ENCODE data around the gene CDC42BPB. TPM values are rescaled to one million over a fixed set of nuclear protein-coding genes. Genes with fewer than 3 reads are reported as not detected.

Gene CDC42BPB
- total RNA-seq, 1 experiment from 2014 or later: 96.9 TPM

GRCh38 chr14:102929241-102930137 lies 127.9 kb downstream of the CDC42BPB start:
- Mint-ChIP-seq H3K36me3 (peaks cover 6% of the 10 kb centered on the region), H3K4me3 (peak overlapping the region; percentile 48), H3K27ac (no peak overlapping the region), H3K27me3 (ENCODE audit: low read depth) (peaks cover 50% of the 10 kb centered on the region), H3K9me3 (no peaks in the 10 kb centered on the region), H3K4me1 (peaks cover 11% of the 10 kb centered on the region)
- TF ChIP-seq IRF2 (CRISPR knock-in tag; IDR thresholded peaks at IDR 0.05; ENCODE audit: borderline replicate concordance, low read depth): 0 out of 2 replicates have a peak, but pooled peaks have one; percentile 53
- peak; percentile 68; the same call in 1 of the 2 replicates for TF ChIP-seq E2F4 (CRISPR knock-in tag; IDR thresholded peaks at IDR 0.05; ENCODE audit: borderline replicate concordance, low read depth)
- TF ChIP-seq ZNF219 (CRISPR knock-in tag; IDR thresholded peaks at IDR 0.05; ENCODE audit: borderline replicate concordance): 0 out of 2 replicates have a peak, but pooled peaks have one; percentile 18
- no peak for TF ChIP-seq EMX1 (CRISPR knock-in tag; IDR thresholded peaks at IDR 0.05)
- no peak for TF ChIP-seq ZNF263 (CRISPR knock-in tag; IDR thresholded peaks at IDR 0.05; ENCODE audit: low read depth)
- 0 out of 2 replicates have a peak, but pooled peaks have one; percentile 46 for TF ChIP-seq NR3C1 (CRISPR knock-in tag; conservative IDR thresholded peaks at IDR 0.05; ENCODE audit: low read depth)
- ChIA-PET CTCF (no interaction called here), POLR2A (no interaction called here)
- ATAC-seq (peak; percentile 4), DNase-seq (ENCODE audit: low spot score) (no peak)

GRCh38 chr14:102928412-102929240 lies 128.7 kb downstream of the CDC42BPB start:
- ChIA-PET POLR2A (no interaction called here), CTCF (interaction anchor here (0.9 to 1.5 kb wide), 3 partner anchors 11 to 155 kb away, joined by 3 to 4 read pairs (median 3); no protein-coding TSS in a partner anchor)
- ATAC-seq (peak; percentile 64), DNase-seq (ENCODE audit: low spot score) (peak; percentile 88)
- H3K4me1 Mint-ChIP-seq: peaks cover 11% of the 10 kb centered on the region
- peaks cover 50% of the 10 kb centered on the region for H3K27me3 Mint-ChIP-seq (ENCODE audit: low read depth)
- peak overlapping the region; percentile 69 for H3K4me3 Mint-ChIP-seq
- no peaks in the 10 kb centered on the region for H3K9me3 Mint-ChIP-seq
- H3K27ac Mint-ChIP-seq: no peak overlapping the region
- H3K36me3 Mint-ChIP-seq: peaks cover 3% of the 10 kb centered on the region
- no peak for TF ChIP-seq NFYB (CRISPR knock-in tag; conservative IDR thresholded peaks at IDR 0.05; ENCODE audit: low read depth)
- peak; percentile 83 for TF ChIP-seq FOXK1 (CRISPR knock-in tag; IDR thresholded peaks at IDR 0.05)
- TF ChIP-seq ZBTB21 (CRISPR knock-in tag; IDR thresholded peaks at IDR 0.05; ENCODE audit: borderline replicate concordance): peak; percentile 20; the same call in 1 of the 2 replicates
- 0 out of 2 replicates have a peak, but pooled peaks have one; percentile 72 for TF ChIP-seq ZNF219 (CRISPR knock-in tag; IDR thresholded peaks at IDR 0.05; ENCODE audit: borderline replicate concordance)
- TF ChIP-seq MYBL2 (CRISPR knock-in tag; IDR thresholded peaks at IDR 0.05): peak; percentile 59; the same call in 1 of the 2 replicates
- TF ChIP-seq TEAD1 (CRISPR knock-in tag; IDR thresholded peaks at IDR 0.05): peak; percentile 83
- TF ChIP-seq IRF1 (CRISPR knock-in tag; IDR thresholded peaks at IDR 0.05): peak; percentile 74; the same call in 1 of the 2 replicates
- no peak for TF ChIP-seq HMGA2 (CRISPR knock-in tag; IDR thresholded peaks at IDR 0.05)
- no peak for TF ChIP-seq TP53 (CRISPR knock-in tag; IDR thresholded peaks at IDR 0.05)
- no peak for TF ChIP-seq RORB (CRISPR knock-in tag; IDR thresholded peaks at IDR 0.05)
- peak; percentile 55; the same call in 1 of the 2 replicates for TF ChIP-seq HMGXB4 (CRISPR knock-in tag; IDR thresholded peaks at IDR 0.05)
- TF ChIP-seq, protein P1, sequence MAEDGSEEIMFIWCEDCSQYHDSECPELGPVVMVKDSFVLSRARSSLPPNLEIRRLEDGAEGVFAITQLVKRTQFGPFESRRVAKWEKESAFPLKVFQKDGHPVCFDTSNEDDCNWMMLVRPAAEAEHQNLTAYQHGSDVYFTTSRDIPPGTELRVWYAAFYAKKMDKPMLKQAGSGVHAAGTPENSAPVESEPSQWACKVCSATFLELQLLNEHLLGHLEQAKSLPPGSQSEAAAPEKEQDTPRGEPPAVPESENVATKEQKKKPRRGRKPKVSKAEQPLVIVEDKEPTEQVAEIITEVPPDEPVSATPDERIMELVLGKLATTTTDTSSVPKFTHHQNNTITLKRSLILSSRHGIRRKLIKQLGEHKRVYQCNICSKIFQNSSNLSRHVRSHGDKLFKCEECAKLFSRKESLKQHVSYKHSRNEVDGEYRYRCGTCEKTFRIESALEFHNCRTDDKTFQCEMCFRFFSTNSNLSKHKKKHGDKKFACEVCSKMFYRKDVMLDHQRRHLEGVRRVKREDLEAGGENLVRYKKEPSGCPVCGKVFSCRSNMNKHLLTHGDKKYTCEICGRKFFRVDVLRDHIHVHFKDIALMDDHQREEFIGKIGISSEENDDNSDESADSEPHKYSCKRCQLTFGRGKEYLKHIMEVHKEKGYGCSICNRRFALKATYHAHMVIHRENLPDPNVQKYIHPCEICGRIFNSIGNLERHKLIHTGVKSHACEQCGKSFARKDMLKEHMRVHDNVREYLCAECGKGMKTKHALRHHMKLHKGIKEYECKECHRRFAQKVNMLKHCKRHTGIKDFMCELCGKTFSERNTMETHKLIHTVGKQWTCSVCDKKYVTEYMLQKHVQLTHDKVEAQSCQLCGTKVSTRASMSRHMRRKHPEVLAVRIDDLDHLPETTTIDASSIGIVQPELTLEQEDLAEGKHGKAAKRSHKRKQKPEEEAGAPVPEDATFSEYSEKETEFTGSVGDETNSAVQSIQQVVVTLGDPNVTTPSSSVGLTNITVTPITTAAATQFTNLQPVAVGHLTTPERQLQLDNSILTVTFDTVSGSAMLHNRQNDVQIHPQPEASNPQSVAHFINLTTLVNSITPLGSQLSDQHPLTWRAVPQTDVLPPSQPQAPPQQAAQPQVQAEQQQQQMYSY (CRISPR knock-in tag; IDR thresholded peaks at IDR 0.05): no peak
- TF ChIP-seq, protein P2, sequence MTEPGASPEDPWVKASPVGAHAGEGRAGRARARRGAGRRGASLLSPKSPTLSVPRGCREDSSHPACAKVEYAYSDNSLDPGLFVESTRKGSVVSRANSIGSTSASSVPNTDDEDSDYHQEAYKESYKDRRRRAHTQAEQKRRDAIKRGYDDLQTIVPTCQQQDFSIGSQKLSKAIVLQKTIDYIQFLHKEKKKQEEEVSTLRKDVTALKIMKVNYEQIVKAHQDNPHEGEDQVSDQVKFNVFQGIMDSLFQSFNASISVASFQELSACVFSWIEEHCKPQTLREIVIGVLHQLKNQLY (CRISPR knock-in tag; IDR thresholded peaks at IDR 0.05): no peak
- TF ChIP-seq EMX1 (CRISPR knock-in tag; IDR thresholded peaks at IDR 0.05): no peak
- TF ChIP-seq ZNF416 (CRISPR knock-in tag; IDR thresholded peaks at IDR 0.05): no peak
- TF ChIP-seq MXD4 (CRISPR knock-in tag; IDR thresholded peaks at IDR 0.05; ENCODE audit: borderline replicate concordance): no peak
- TF ChIP-seq USF1 (CRISPR knock-in tag; IDR thresholded peaks at IDR 0.05): no peak
- TF ChIP-seq ZNF121 (CRISPR knock-in tag; IDR thresholded peaks at IDR 0.05): 0 out of 2 replicates have a peak, but pooled peaks have one; percentile 7

Data from WTC11 (cell line).